ENCODE data around the gene RAB4A. TPM values are rescaled to one million over a fixed set of nuclear protein-coding genes. Genes with fewer than 3 reads are reported as not detected.

Gene RAB4A
- total and polyA plus RNA-seq, 2 of the 13 experiments (the other 11 are each of a cell fraction or from before 2014, with no cell fraction given), result 56.0 to 80.1 TPM

- TF ChIP-seq ZFAT (CRISPR knock-in tag; conservative IDR thresholded peaks at IDR 0.05) (no peak), CREB1 (IDR thresholded peaks at IDR 0.05) (no peak), CREB1 (CRISPR knock-in tag; IDR thresholded peaks at IDR 0.05) (peak; percentile 75), ZNF569 (CRISPR knock-in tag; IDR thresholded peaks at IDR 0.05; ENCODE audit: borderline replicate concordance) (no peak), ZFY (CRISPR knock-in tag; IDR thresholded peaks at IDR 0.05) (no peak), RARG (CRISPR knock-in tag; IDR thresholded peaks at IDR 0.05; ENCODE audit: low read depth) (no peak), TCF7 (IDR thresholded peaks at IDR 0.05; ENCODE audit: low read depth) (peak; percentile 79), KDM1A (CRISPR knock-in tag; IDR thresholded peaks at IDR 0.05) (peak; percentile 86), ZNF75D (CRISPR knock-in tag; IDR thresholded peaks at IDR 0.05; ENCODE audit: borderline replicate concordance) (no peak), PHF21A (CRISPR knock-in tag; IDR thresholded peaks at IDR 0.05) (peak; percentile 90), KDM3A (CRISPR knock-in tag; IDR thresholded peaks at IDR 0.05; ENCODE audit: low read depth) (no peak), PCBP1 (IDR thresholded peaks at IDR 0.05; ENCODE audit: borderline replicate concordance, low read depth, low read length) (no peak), HMGXB3 (CRISPR knock-in tag; IDR thresholded peaks at IDR 0.05; ENCODE audit: borderline replicate concordance) (peak; percentile 31; the same call in 1 of the 2 replicates), ZNF616 (CRISPR knock-in tag; IDR thresholded peaks at IDR 0.05; ENCODE audit: low read depth) (no peak), NR0B2 (CRISPR knock-in tag; IDR thresholded peaks at IDR 0.05) (no peak), MNT (IDR thresholded peaks at IDR 0.05) (peak; percentile 40; the same call in 1 of the 2 replicates), ZNF510 (CRISPR knock-in tag; IDR thresholded peaks at IDR 0.05; ENCODE audit: low read depth) (no peak), MAFF (IDR thresholded peaks at IDR 0.05; ENCODE audit: low read depth, low read length) (no peak), ZNF678 (CRISPR knock-in tag; IDR thresholded peaks at IDR 0.05) (no peak), IRF9 (CRISPR knock-in tag; IDR thresholded peaks at IDR 0.05; ENCODE audit: borderline replicate concordance) (no peak), CHD4 (IDR thresholded peaks at IDR 0.05; ENCODE audit: borderline replicate concordance, low read length) (peak; percentile 21; the same call in 1 of the 2 replicates)
Observed at GRCh38 chr1:229273507-229274232, 2.8 kb downstream of the RAB4A start (continued).

All from HepG2 (cell line).